ENCODE results near the gene POLR1D. TPM values are rescaled to one million over a fixed set of nuclear protein-coding genes. Genes with fewer than 3 reads are reported as not detected.

The POLR1D gene
- total RNA-seq, 2 experiments from 2014 or later, result 197 to 200 TPM

GRCh38 chr13:27573265-27573664, 48.4 kb upstream of the POLR1D start:
- Histone ChIP-seq H3K27ac (ENCODE audit: low read depth in 1 of 2, low read length in 2 of 2) (no peak overlapping the region), H3K36me3 (ENCODE audit: insufficient read depth, low read length) (peaks cover 11% of the 10 kb centered on the region), H3K4me1 (ENCODE audit: insufficient read depth, low read length) (no peaks in the 10 kb centered on the region), H3K4me3 (ENCODE audit: low read length) (no peak overlapping the region), H3K27me3 (ENCODE audit: control insufficient read depth in 1 of 2, insufficient read depth in 2 of 2, low read length in 2 of 2) (no peaks in the 10 kb centered on the region), H3K9me3 (ENCODE audit: control insufficient read depth in 1 of 2, insufficient read depth in 1 of 2, low read length in 2 of 2) (no peaks in the 10 kb centered on the region)
- Mint-ChIP-seq H3K27me3 (no peaks in the 10 kb centered on the region), H3K27ac (no peak overlapping the region), H3K9me3 (no peaks in the 10 kb centered on the region), H3K4me3 (no peak overlapping the region), H3K4me1 (ENCODE audit: low read depth) (peaks cover 13% of the 10 kb centered on the region), H3K36me3 (ENCODE audit: low read depth) (peaks cover 58% of the 10 kb centered on the region)
- no peak for TF ChIP-seq CTCF (IDR thresholded peaks at IDR 0.05)
- DNase-seq (no peak), ATAC-seq (ENCODE audit: poor library complexity) (no peak)
- CTCF ChIA-PET, result no interaction called here
- intact Hi-C loops (cut with DNase I, micrococcal nuclease), result no loop called here
- POLR2A ChIA-PET, result no interaction called here

GRCh38 chr13:27574661-27575060, 47.0 kb upstream of the POLR1D start:
- DNase-seq, result no peak
- H3K27ac Mint-ChIP-seq, result no peak overlapping the region
- H3K9me3 Mint-ChIP-seq, result no peaks in the 10 kb centered on the region
- peaks cover 64% of the 10 kb centered on the region for H3K36me3 Mint-ChIP-seq (ENCODE audit: low read depth)
- Histone ChIP-seq H3K36me3 (ENCODE audit: insufficient read depth, low read length) (peaks cover 2% of the 10 kb centered on the region), H3K9me3 (ENCODE audit: control insufficient read depth in 1 of 2, insufficient read depth in 1 of 2, low read length in 2 of 2) (no peaks in the 10 kb centered on the region), H3K4me1 (ENCODE audit: insufficient read depth, low read length) (no peaks in the 10 kb centered on the region), H3K4me3 (ENCODE audit: low read length) (no peak overlapping the region), H3K27ac (ENCODE audit: low read depth in 1 of 2, low read length in 2 of 2) (no peak overlapping the region), H3K27me3 (ENCODE audit: control insufficient read depth in 1 of 2, insufficient read depth in 2 of 2, low read length in 2 of 2) (no peaks in the 10 kb centered on the region)
- intact Hi-C loops (cut with DNase I, micrococcal nuclease), result no loop called here
- CTCF ChIA-PET, result no interaction called here
- H3K4me1 Mint-ChIP-seq (ENCODE audit: low read depth), result peaks cover 18% of the 10 kb centered on the region
- TF ChIP-seq CTCF (IDR thresholded peaks at IDR 0.05), result no peak
- no peak for ATAC-seq (ENCODE audit: poor library complexity)
- no peaks in the 10 kb centered on the region for H3K27me3 Mint-ChIP-seq
- POLR2A ChIA-PET, result no interaction called here
- no peak overlapping the region for H3K4me3 Mint-ChIP-seq

- H3K4me3 ChIP-seq (ENCODE audit: low read length), result no peak overlapping the region
- peaks cover 3% of the 10 kb centered on the region for H3K4me1 ChIP-seq (ENCODE audit: insufficient read depth, low read length)
- H3K4me1 Mint-ChIP-seq (ENCODE audit: low read depth), result peaks cover 20% of the 10 kb centered on the region
- no peak for DNase-seq
- no peak overlapping the region for H3K27ac Mint-ChIP-seq
- ChIA-PET CTCF (no interaction called here), POLR2A (no interaction called here)
- H3K9me3 Mint-ChIP-seq, result no peaks in the 10 kb centered on the region
- no peaks in the 10 kb centered on the region for H3K27me3 Mint-ChIP-seq
- no peak overlapping the region for H3K4me3 Mint-ChIP-seq
- intact Hi-C loops (cut with DNase I, micrococcal nuclease), result no loop called here
- no peak for TF ChIP-seq CTCF (IDR thresholded peaks at IDR 0.05)
- no peaks in the 10 kb centered on the region for H3K9me3 ChIP-seq (ENCODE audit: control insufficient read depth in 1 of 2, insufficient read depth in 1 of 2, low read length in 2 of 2)
- no peak overlapping the region for H3K27ac ChIP-seq (ENCODE audit: low read depth in 1 of 2, low read length in 2 of 2)
- H3K27me3 ChIP-seq (ENCODE audit: control insufficient read depth in 1 of 2, insufficient read depth in 2 of 2, low read length in 2 of 2), result no peaks in the 10 kb centered on the region
- ATAC-seq (ENCODE audit: poor library complexity), result no peak
- H3K36me3 ChIP-seq (ENCODE audit: insufficient read depth, low read length), result peaks cover 7% of the 10 kb centered on the region
- peaks cover 58% of the 10 kb centered on the region for H3K36me3 Mint-ChIP-seq (ENCODE audit: low read depth)
Measured at GRCh38 chr13:27578121-27579030, 43.3 kb upstream of the POLR1D start.
